ENCODE measurements around the gene DHRS7B.

DHRS7B gene

GRCh38 chr17:21161498-21162393, 35.0 kb downstream of the DHRS7B start:
- DNase-seq: peak; percentile 87

DNA sequence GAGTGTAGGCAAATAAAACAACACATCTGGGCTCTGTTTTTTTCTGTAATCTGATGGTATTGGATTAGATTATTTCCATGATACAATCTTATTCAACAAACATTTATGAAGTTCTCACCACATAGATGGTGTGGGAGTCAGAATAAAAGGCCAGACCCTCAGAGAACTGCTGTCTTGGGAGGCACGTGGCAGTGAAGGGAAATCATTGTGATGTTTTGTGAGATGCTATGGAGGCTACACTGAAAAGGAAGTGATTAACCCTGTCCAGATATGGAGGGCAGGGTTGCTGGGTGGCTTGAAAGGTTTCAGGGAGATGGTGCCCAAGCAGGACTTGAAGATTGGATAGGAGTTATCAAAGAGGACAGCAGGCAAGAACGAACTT, 35.6 kb downstream of the DHRS7B start:
- DNase-seq: no peak

DNA sequence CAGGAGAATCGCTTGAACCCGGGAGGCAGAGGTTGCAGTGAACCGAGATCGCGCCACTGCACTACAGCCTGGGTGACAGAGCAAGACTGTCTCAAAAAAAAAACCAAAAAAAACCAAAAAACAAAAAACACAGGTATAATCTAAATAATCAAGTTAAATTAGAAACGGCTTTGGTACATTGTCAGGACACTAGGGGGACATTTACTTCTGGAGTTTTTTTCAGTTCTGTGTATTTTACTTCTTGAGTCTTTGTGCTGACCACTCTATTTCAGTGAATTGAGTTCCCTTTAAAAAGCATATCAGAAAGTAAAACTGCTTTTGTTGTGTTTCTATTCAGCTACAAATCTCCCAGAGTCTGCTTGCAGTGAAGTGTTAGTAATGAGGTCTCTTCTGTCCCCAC, 36.3 kb downstream of the DHRS7B start:
- no peak for DNase-seq

DNA sequence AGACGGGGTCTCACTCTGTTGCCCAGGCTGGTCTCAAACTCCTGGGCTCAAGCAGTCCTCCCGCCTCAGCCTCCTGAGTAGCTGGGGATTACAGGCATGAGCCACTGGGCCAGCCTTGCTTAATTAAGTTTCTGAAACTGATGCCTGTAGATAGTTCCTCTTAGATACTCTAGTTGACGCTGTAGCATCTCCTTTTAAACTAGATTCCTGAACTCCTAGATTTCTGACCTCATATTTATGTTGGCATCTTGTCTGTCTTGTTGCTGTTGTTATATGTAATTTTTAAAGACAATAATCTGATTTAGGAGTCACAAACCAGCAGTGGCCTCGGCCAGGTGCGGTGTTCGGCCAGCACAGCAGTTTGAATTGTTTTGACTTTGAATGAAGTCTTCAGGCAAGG, 37.5 kb downstream of the DHRS7B start:
- no peak for DNase-seq

- no peak for DNase-seq
Observed at GRCh38 chr17:21164620-21165019, 37.9 kb downstream of the DHRS7B start.

DNA sequence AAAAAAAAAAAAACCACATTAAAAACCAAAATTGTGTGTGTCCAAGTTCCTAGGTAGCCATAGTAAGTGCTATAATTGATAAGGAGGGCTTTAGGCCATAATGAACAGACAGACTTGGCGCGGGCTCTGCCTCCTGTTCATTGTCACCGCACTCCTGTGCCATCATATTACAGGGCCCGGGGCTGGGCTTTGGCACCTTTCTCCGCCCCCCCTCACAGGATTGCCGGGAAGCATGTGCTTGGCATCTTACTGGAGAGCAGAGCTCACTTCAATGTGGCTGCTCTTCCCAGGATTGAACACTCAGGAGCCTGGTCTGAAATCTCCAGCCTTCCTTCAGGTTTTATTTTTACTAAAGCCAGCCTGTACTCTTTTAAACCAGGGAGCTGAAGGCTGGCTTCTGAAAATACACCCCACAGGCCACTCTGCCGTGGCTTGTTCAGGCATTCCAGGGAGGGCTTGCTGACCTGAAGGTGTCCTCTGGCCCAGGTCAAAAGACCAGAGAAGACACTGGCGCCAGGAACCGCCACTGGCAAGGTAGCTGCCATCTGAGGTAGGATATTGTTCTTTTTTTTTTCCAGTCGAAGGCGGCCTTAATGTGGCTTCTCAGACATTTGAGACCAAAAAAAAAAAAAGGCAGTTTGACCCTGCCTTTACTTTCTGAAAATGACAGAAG, 39.3 kb downstream of the DHRS7B start:
- DNase-seq: no peak

DNA sequence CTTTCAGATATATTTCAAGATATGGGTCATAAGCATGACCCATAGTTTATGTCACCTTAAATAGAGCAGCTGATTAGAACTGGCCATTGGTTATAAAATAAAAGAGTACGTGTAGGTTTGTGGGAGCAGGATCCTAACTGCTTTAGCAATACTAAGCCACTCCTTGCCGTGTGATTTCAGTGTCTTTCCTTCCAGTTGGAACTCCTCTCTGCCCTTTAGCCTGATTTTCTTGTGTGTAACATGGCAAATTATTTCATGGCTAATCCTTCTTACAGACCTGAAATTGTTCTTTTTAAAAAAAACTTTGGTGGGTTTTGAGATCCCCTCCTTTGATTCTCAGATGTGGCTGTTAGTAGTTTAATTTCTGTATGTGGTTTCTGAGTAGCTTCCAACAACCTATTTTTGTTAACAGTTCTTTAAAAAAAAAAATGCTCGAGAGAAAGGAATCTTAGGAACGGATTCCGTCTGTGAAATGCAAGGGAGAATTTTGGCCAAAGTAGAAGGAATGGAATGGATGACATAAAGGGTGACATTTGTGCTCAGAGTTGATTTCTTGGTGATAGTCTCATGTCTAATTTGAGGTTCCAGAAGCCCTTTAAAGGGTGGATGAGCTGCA, 39.9 kb downstream of the DHRS7B start:
- DNase-seq: peak; percentile 72

GRCh38 chr17:21167303-21167702, 40.5 kb downstream of the DHRS7B start:
- peak; percentile 10 for DNase-seq

- DNase-seq: no peak
Observed at GRCh38 chr17:21168555-21168865, 41.7 kb downstream of the DHRS7B start.

DNA sequence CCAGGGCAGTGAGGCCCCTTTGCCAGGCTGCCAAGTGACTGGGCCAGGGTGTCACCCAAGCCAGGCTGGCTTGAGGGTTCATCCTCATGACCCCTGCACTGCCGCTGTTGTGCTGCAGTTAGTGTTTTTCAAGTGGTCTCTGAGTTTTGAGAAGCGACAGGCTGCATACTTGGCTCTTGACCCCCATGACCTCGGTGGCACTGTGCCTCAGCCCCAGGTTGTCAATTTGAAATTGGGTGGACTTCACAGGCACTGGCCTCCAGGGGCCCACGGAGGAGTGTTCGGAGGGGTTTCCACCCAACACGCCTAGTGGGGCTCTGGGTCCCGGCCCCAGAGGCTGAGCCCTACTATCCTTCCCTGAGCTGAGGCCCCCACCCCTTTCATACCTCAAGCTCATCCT, 42.7 kb downstream of the DHRS7B start:
- DNase-seq: no peak

- no peak for DNase-seq
Observed at GRCh38 chr17:21170809-21171208, 44.0 kb downstream of the DHRS7B start.

DNA sequence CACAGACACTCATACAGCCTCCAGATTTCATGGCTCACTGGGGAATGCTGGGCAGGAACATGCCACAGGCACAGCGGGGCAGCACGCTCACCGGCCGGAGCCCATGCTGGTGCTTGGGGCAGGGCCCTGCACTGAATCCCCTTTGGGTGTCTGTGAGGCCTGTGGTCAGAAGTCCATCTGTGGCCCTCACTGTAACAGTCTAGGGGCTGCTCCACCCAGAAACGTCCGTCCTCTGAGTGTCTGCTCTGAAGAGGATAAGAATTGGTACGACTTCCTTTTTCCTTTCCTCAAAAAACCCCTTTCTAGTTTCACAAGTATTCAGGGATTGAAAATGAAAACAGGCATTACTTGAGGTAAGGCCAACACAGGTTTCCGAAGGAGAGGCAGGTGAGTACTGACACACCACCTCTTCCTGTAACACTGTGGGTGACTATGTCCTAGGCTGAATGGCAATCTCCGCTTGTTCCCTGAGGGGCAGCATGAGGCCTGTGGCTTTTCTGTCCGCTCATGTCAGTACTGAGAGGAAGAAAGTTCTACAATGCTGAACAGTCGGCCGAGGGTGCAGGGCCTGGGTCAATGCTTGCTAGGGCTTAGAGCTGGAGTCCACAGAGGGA, 44.7 kb downstream of the DHRS7B start:
- no peak for DNase-seq

GRCh38 chr17:21171970-21172510, 45.3 kb downstream of the DHRS7B start:
- no peak for DNase-seq

DNA sequence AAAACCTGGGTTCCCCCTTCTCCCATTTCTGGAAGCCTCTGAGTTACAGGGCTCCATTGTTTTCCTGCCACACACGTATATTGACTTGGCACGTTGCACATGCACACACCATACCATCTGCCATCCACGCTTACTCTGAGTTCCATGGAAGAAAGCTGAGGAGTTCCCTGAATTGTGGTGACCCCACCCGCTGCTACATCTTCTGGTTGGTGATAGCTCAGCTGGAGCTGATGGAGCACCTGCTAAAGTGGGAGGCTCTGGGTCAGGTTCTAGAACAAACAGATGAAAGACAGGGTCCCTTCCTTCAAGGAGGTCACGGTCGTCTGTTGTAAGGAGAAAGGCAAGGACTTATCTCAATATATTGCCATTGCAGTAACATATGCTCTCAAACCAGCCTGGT, 46.1 kb downstream of the DHRS7B start:
- no peak for DNase-seq

DNA sequence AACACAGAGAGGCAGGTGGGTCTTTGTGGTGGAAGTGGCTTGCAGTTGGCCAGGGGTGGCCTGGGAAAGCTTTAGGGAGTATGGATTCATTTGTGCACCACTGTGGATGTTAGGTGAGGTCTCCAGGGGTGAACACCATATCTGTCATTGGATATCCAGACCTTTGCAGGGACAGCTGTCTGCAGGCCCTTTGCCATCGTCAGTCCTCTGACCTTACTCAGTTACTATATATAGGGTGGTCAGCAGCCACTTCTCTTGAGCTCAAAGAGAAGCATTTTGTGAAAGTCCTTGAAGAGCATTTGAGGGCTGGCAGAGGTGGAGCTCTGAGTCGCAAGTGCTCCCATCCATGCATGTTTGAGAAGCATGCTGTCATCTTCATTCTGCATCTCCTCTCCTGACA, 46.8 kb downstream of the DHRS7B start:
- DNase-seq: no peak

DNA sequence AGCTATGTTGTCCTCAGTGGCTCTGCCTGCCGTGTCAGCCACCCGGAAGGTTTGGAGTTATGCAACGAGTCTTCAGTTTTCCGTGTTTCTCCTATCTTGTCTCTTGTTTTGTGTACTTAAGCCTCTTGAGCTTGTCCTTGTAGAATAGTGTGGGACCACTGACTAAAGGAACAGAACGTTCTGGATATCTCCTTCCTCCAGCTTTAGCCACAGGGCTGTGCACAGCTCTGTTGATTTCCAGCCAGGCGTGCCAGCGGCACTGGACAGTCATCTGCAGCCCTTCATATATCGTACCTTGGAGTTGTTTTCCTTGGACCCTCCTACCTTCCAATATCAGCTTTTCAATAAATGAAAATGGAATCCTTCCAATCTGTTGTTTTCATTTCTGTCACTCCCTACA, 47.4 kb downstream of the DHRS7B start:
- no peak for DNase-seq

- peak; percentile 80 for DNase-seq
Observed at GRCh38 chr17:21174713-21175112, 47.9 kb downstream of the DHRS7B start.

- DNase-seq: no peak
Observed at GRCh38 chr17:21176773-21177395, 50.1 kb downstream of the DHRS7B start.

DNA sequence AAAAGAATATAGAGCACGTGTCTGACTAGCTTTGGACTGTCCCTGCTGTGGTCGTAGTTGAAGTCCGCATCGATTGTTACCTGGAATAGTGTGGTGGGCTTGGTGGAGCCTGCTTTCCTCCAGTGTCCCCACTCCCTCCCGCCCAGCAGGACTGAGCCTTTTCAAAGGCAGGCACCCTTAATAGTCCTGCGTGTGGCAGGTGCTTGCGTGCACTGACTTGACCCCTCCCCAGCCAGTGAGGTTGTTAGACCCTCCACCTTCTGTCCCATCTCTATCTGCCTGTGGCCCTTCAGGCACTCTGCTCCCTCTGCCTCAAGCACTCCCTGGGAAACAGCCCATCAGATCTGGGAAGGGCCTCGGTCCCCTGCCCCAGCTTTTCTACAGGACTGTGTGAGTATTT, 50.6 kb downstream of the DHRS7B start:
- no peak for DNase-seq

- DNase-seq: no peak
Observed at GRCh38 chr17:21177854-21178600, 51.3 kb downstream of the DHRS7B start.

- DNase-seq: no peak
Observed at GRCh38 chr17:21183468-21183867, 56.7 kb downstream of the DHRS7B start.

DNA sequence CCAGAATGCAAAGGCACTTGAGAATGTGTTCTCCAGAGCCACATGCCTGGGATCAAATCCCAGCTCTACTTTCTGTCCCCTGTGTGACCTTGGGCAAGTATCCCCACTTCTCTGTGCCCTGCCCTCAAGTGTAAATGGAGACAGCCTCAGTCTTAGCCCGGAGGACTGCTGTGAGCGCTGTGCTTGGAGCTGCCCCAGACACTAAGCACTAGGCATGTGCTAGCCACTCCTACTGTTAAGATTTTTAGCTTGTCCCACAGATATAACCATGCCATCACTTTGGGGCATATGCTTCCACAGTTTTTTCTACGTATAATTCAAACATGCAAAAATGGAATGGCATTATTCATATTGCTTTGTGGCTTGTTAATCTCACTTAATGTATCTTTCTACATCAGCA, 57.8 kb downstream of the DHRS7B start:
- no peak for DNase-seq
